PFSK-1 (cell line): Measurements from ENCODE around the gene NUP62CL.

Source experiments
- FOXP2 ChIP-seq: optimal IDR thresholded peaks from 2 replicates; pipeline ENCODE3; 2011; ENCODE audit warnings: borderline replicate concordance, control low read depth, inconsistent platforms; ENCODE audit not compliant: insufficient read depth; ENCODE audit errors: extremely low read length, extremely low read depth
- POLR2AphosphoS5 ChIP-seq: IDR thresholded peaks from 2 replicates; pipeline ENCODE4 v1.6.1; 2012; ENCODE audit warnings: low read depth, mild to moderate bottlenecking, control low read depth, low read length, moderate library complexity
- REST ChIP-seq, 2 experiments: IDR thresholded peaks; 2 replicates each; pipeline versions ENCODE4 v1.6.1 to v1.8.0; 2011 to 2012; ENCODE audit warnings: low read depth in 2 of 2, low read length in 2 of 2, control low read depth in 1 of 2, inconsistent platforms in 1 of 2, mild to moderate bottlenecking in 1 of 2, moderate library complexity in 1 of 2; ENCODE audit not compliant: insufficient read depth in 1 of 2
- SIN3A ChIP-seq: IDR thresholded peaks from 2 replicates; pipeline ENCODE4 v1.6.1; 2012; ENCODE audit warnings: mild to moderate bottlenecking, low read length, moderate library complexity, borderline replicate concordance; ENCODE audit not compliant: insufficient read depth
- TAF1 ChIP-seq: IDR thresholded peaks from 2 replicates; pipeline ENCODE4 v1.6.1; 2012; ENCODE audit warnings: low read length, control low read depth, borderline replicate concordance; ENCODE audit not compliant: insufficient read depth

The NUP62CL gene

DNA sequence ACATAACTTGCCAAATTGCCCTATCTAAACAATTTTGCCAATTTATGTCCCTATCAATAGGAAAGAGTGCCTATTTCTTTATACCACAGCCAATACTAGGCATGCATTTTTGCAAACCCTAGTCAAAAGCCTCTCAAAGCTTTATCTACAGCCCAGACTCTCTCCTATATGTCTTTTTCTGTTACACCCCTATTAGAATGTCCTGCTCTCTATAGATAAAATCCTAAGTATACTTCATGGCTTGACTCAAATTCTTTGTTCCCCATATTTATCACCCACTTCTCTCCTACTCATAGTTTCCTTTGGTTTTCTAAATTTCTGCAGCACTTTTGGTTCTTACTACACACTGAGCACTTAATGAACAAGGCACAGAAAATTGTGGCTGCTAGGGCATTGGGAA lies 38.0 kb downstream of the NUP62CL start:
- TF ChIP-seq REST (IDR thresholded peaks at IDR 0.05; ENCODE audit: insufficient read depth in 1 of 2, low read depth in 2 of 2, low read length in 2 of 2), result no peak

GRCh38 chrX:107167163-107167921 lies 38.9 kb downstream of the NUP62CL start:
- TF ChIP-seq FOXP2, result no peak
- no peak for TF ChIP-seq SIN3A
- no peak for TF ChIP-seq TAF1
- no peak for TF ChIP-seq REST (IDR thresholded peaks at IDR 0.05; ENCODE audit: insufficient read depth in 1 of 2, low read depth in 2 of 2, low read length in 2 of 2)
- TF ChIP-seq POLR2AphosphoS5, result no peak

- no peak for TF ChIP-seq REST (IDR thresholded peaks at IDR 0.05; ENCODE audit: insufficient read depth in 1 of 2, low read depth in 2 of 2, low read length in 2 of 2)
- no peak for TF ChIP-seq TAF1
- TF ChIP-seq POLR2AphosphoS5, result no peak
- TF ChIP-seq SIN3A, result no peak
- no peak for TF ChIP-seq FOXP2
Observed at GRCh38 chrX:107154787-107155620, 51.2 kb downstream of the NUP62CL start.

DNA sequence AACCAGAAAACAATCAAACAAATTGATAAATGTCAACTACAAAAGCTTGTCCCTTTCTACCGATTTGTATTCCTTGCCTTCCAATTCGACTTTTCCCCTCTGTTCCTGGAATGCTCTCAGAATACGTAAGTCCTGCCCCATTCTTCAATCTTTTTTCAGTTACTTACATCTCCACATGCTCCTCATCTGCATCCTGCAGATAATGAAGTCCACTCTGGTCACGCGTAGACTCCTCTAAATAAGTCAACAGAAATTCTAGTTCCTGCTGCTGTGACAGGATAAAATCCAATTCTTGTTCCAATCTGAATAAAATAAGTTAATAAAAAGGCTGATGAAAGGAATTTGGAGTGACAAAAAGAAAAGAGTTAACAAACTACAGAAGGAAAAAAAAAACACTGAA lies 53.2 kb downstream of the NUP62CL start:
- TF ChIP-seq REST (IDR thresholded peaks at IDR 0.05; ENCODE audit: insufficient read depth in 1 of 2, low read depth in 2 of 2, low read length in 2 of 2) (no peak), FOXP2 (no peak), POLR2AphosphoS5 (no peak), SIN3A (no peak), TAF1 (no peak)
